GM04504 (cell line): ENCODE data around the gene ZFYVE21.

Experiments
- DNase-seq: peaks from one replicate; pipeline ENCODE4 v3.0.0-alpha.2; 2012; ENCODE audit warnings: low read depth

The ZFYVE21 gene

DNA sequence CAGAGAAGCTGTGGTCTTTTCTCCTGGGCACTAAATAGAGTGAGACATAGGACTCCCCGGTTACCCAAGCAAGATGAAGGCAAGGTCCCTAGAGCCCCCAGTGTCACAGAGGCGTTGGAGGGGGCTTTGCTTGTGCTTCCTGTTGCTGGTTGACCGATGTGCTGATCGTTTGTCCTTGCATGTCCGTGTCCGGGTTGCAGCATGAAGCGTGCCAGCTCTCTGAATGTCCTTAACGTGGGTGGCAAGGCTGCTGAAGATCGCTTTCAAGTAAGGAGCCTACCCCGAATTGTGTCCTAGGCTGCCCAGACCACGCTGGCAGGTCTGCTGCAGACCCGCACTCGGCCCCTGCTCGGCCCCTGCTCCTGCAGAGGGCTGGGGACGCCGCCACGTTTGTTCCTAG is 23.5 kb upstream of the ZFYVE21 start:
- DNase-seq: no peak

DNA sequence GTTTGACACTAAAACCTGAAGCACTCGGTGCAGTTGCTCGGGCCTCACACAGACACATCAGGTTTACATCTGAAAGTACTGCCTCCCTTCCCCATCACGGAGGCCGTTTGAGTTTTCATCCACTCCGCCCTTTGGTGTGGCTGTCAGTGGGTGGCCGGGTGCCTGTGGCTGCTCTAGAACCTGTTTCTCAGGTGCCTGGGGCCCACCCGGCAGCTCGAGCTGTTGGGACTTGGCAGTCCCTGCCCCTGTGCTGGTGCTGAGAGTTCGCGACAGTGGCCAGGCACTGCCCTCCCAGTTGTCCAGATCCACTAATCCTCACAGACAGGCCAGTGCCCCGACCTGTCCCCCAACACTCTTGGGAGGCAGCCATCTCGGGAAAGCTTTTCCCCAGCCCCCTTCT is 22.7 kb upstream of the ZFYVE21 start:
- DNase-seq: no peak

DNA sequence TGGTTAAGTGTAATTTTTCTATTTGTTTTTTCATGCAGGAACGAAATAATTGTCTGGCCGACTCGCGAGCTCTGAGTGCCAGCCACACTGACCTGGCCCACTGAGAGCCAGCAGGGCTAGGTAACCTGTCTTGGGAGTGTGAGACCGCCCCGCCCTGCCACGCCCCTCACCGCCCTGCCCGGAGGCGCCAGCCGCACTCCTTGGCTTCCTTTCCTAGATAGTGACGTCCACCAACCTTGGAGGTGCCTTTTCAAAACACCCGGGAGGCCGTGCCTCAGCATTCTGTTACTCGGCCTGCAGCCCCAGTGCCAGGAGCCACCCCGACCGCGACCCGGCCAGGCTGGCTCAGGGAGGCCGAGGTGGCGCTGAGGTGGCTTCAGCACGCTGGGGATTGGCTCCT is 22.1 kb upstream of the ZFYVE21 start:
- DNase-seq: no peak

DNA sequence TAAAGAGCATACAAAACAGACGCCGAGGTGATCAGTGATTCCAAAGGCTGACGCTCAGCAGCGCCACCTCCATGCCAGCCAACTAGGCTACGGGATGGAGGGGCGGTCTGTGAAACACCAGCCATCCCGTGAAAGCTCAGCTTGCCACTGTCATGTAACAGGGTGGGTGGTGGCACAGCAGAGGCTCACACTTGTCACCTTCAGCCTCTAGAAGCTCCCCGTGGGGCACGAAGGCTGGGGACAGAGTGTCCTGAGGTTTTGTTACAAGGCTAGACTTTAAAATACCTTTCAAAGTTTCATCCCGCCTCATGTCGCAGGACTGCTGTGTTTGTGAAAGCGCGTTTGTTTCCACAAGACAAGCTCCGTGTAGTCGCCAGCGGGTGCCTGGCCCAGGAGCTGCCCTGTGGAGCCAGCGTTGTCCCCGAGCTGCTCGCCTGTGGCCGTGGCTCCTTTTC is 21.0 kb upstream of the ZFYVE21 start:
- DNase-seq: no peak

DNA sequence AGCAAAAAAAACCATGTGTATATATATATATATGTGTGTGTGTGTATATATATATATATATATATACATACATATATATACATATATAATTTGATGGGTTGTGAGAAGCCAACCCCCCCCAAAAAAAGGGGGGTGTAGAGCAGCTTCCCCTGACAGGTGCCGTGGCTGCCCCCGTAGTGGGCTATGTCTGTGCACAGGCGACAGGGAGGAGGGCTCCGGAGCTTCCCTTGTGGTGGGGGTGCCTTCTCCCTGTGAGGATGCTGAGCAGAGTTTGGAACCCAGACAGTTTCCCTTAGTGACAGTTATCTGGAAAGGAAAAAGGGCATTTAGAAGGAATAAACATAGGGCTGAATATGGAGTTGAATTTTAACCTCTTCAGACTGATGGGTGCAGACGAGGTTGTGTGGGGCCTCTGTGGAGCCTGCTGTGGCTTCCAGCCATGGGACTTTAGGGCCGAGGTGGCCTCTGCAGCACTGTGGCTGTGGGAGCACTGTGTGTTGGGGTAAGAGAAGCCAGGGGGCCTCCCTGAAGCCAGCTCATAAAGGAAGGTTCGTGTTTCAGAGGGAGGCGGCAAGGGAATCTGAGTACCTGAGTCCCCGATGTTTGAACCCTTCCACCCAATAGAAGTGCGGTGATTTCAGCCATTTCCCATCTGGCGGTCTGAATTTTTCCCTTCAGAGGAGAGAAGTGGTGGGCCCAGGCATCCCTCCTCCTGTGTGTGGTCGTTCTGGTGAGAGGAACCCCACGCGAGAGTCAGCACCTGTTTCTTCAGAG is 20.1 kb upstream of the ZFYVE21 start:
- DNase-seq: no peak

DNA sequence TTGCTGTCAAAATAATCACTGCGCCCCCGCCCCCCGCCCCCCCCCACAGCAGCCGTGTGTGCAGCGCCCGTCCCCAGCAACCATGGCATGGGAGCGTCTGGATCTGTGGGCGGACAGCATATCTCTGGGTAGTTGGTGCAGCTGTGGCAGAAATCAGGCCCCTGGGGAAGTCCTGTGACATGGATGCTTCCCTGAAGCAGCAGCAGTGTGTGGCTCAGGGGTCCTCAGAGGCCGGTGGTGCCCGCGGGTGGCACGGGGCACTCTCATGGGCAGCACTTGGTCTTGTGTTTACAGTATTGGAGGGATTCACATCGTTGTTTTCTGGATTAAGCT is 19.6 kb upstream of the ZFYVE21 start:
- no peak for DNase-seq

DNA sequence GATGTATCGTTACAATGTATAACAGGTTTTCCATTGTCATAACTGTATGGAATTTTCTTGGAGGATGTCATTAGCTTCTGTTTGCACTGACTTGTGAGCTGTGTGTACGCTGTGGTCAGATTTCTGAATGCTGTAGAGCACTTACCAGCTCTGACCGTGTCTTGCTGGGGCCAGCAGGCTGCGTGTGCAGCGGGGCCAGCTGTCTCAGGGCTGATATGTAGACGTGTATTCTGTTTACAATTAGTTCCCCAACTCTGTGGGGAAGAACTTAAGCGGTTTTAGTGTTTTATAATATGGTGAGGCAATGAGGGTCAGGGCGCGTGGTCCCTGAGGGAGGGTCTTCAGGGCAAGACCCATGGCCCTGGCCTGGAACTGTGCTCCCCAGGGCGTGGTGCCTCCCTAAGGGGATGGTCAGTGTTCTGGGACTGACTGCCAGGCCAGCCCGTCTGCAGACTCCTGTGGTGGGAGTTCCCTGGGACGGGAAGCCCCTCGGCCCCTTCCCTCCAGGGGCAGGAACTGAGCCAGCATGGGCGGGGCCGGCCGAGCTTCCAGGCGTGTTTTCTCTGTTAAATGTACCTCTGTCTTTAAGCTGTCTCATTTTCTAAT is 19.0 kb upstream of the ZFYVE21 start:
- no peak for DNase-seq

DNA sequence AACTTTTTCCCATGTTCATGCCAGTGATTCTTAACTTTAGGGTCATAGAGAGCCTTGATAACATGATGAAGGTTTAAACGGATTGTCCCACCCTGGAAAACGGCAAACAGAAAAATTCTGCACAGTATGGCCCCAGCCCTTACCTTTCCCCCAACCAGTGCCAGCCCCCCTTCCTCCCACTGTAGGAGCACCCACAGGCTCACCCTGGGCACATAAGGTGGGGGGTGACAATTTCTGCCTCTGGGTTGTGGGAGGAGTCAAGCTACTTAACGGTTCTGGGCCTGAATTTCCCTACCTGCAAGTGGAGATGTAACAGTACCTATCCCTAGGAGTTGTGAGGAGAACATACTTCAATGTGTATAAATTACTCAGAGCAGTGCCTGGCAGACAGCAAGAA is 18.4 kb upstream of the ZFYVE21 start:
- DNase-seq: no peak

DNA sequence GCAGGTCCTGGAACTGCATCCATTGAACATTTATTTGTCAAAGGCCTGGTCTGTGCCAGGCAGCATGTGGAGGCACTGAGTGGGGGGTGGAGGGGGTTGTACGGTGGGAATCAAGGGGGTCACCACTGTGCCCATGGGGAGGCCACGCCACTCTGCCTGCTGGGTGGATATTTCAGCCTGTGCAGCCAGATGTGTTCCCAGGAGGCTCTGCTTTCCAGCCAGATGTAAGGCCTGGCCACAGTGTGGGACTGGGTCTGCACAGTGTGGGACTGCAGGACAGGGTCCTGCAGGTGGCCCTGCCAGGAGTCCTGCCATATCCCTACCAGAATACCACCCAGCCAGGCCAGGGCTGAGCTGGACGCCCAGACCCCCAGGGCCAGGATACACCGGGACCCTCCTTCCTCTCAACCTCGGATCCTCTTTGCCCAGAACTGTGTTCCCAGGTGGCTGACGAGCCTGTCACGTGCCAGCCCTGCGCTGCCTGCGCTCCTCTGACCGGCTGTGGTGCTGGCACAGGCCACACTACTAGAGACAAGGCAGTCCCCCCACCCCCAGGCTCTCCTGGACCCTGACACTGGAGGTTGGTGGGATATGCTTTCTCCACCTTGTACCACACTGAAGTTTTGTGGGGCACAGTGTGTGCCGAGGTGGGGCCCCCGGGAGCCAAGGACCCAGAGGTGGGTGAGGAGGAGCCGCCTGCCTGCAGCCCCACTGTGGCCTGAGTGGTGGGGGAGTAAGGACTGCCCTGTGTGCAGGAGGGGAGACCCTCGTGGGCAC is 17.8 kb upstream of the ZFYVE21 start:
- no peak for DNase-seq

DNA sequence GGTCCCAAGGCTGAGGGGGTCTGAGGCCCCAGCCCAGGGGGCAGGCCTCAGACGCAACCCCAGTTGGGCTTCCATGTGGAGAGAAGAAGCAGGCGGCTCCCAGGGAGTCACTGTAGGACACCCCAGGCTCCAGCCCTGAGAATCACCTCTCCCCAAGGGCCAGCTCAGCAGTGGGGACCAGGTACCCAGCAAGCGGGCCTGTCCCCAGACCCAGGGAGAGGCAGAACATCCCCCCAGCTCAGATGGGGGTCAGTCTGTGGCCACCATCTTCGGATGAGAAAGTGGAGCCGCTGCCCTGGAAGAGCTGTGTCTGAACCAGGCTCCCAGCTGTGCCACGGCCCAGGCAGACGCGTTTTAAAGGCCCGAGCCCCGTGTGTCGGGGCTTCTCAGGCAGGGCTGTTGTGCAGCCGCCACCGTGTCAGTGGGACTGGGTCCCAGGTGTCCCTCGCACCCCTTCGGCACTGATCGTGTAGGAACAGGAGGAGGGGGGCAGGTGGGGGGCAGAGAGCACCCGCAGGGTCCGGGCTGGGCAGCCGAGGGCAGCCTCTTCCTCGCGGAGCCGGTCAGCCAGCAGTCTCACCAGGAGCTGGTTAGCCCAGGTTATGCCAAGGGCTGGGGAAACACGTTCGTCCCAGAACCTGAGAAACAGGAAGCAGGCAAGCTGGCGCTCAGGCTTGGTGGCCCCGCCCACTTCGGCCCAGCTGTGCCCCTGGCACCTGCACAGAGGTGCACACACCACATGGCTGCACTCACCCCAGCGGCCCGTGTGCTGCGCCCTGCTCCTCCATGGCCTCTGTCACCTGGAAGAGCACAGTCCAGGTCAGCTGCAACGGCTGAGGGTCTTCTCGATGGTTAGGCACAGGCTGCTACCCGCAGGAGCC is 17.0 kb upstream of the ZFYVE21 start:
- no peak for DNase-seq

DNA sequence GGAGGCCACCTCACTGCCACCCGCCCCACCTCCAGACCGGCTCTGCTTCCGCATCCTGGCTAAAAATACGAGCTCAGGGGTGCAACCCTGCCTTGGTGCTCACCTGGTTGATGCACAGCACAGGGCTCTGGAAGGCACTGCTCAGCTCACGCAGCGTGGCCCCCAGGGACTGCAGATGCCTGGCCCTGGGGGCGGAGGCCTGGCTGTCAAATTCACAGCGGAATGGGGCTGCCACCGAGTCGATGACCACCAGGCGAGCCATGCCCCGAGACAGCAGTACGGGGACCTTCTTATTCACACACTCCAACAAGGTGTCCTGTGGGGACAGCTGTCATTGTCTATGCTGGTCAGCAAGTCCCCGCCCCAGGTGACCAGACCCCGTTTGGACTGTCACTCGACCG is 16.3 kb upstream of the ZFYVE21 start:
- no peak for DNase-seq

DNA sequence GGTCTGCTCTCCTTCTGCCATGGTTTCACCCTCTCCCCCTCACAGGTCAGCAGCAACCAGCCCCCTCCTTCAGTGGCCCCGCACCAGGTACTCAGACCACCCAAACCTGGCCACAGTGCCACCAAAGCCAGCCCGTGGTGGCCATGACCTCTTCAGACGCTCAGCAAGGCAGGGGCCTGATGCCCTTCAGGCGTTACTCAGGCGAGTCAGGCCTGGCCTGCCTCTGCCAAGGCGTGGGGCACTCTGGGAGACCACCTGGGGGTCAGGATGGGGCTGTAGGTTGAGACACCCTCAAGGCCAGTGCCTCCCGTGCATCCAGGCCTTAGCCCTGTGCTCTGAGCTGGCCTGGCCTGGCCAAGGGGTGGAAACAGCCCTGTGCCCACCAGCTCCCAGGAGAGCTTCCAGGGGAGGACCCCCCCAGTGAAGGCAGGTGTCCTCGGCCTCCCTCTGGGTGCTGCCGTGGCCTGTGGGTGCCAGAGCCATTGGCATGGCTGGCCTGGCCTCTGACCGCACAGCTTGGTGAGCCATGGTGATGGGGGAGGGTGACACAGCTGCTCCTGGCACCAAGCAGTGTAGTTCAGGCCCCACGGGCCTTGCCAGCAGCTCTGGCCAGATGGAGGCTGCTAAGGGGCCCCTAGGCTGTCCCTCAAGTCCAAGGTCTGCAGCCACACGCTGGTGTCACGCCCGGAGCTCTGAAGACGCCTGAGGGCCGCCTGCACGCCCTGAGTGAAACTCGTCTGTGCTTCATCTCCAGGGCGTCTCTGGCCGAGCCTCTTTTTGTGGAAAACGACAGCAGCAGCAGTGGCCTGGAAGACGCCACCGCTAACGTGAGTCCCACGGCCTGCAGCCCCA is 15.5 kb upstream of the ZFYVE21 start:
- no peak for DNase-seq

DNA sequence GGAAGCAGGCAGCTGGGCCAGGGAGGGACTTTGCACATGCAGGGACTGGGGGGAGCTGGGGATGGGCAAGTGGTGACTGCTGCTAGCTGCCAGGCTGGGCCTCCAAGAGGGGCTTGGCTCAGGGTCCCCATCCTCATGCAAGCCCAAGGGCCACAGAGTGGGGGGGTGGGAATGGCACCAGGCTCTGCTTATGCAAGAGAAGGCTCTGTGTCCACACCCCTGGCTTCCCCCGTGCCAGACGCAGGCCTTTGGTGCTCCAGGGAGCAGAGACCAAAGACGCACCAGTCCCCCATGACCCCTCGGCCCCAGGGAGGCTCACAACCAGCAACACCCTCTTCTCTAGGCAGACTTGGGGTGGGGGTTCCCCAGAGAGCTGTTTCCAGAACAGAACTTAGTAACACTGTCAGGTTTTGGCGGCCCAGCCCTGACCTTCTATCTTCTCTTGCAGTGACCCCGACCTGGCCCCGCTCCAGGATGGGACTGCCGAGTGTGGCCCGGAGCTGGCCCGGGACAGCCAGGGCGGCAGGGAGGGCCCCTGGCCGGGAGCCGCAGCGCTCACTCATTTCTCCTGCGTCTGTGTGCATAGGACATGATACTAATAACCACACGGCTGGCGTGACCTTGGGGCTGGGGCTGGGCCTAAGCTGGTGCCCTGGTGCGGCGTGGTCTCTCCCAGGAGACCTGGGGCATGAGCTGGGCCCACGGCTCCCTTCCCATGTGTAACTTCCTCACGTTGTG is 14.7 kb upstream of the ZFYVE21 start:
- no peak for DNase-seq

DNA sequence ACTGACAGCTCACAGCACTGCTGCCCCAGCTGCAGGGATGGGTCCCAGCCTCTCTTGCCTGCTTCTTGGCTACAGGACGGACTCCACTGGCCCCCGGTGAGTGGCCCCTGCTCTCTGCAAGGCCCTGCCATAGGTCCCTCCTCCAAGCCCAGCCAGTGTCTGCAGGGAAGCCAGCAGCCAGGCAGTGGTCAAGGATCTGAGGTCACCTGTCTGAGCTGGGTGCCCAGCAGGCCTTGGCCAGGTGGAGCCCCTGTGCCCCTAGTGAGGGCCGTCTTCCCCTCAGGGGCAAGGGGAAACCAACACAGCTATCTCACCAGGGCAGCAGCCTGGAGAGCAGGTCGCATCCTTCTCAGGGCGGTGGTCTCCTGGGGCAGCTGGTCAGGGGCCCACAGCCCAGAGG is 13.5 kb upstream of the ZFYVE21 start:
- DNase-seq: no peak

DNA sequence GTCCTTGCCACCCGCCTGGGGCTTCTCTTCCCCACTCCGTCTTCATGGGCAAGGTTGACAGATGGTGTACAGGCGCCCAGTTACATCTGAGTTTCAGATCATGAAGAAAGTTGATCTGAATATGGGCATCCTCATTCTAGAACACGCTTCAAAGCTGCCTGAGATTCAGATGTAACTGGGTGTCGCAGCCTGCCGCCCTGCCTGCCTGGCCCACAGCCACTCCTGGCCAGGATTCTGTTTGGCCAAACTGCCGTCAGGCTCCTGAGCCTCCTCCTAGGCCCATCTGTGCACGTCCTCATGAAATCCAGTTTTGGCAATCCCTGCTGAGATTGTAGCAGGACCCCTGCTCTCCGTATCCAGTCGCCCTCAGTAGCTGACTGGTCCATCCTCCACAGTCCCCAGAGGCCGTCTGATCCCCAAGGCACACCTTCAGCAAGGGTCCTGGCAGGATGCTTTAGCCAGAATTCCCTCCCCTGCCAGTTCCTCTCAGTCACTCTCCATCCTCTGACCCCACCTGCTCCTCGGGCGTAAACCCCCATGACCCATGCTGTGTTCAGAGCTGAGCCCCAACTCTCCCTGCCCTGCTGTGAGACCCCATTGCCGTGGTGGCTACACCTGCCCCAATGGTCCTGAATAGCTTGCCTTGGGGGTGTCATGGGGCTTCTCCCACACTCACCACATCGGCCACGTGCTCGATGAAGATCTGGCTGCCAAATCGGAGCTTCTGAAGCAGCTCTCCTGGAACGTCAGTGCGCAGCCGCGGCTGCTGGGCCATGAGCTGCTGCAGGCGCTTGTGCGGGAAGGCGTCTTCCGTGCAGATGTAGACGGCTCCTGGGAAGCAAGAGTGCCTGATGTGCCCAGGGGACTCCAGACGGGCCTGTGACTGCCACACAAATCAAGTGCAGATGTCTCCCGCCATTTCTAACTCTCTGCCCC is 12.8 kb upstream of the ZFYVE21 start:
- DNase-seq: no peak

DNA sequence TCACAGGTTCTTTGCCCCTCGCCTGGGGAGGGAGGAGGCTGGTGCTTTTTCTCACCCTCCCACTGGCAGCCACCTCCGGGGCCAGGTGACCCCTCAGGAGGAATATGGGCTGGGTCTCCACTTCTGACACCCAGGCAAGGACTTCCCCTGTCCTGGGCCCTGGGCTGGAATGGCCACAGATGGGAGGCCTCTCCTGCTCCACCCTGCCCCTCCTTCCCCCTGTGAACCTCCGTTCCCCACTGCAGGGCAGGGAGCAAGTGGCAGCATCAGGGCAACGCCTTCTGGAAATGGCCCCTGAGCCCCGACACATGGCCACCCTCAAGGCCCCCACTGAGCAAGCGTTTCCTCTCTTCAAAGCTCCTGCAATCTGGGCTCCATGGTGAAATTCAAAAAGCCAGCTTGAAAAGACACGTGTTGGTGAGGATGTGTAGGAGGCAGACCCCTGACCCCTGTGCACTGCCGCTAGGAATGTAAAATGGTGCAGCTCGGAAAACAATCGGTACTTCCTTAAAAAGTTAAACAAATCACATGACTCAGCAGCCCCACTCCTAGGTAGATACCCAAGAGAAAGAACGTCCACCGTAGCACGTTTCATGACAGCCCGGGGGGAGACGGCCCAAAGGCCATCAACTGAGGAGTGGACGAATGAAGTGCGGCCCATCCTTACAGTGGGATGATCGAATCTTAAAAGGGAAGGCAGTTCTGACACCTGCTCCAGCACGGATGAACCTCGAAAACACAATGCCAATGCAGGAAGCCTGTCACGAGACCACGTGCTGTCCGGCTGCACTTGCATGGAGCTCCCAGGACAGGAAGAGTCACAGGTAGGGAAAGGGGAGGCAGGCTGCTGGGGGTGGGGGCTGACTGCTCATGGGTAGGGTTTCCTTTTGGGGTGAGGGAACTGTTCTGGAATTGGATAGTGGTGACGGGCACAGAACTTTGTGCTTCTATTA is 11.9 kb upstream of the ZFYVE21 start:
- DNase-seq: no peak

DNA sequence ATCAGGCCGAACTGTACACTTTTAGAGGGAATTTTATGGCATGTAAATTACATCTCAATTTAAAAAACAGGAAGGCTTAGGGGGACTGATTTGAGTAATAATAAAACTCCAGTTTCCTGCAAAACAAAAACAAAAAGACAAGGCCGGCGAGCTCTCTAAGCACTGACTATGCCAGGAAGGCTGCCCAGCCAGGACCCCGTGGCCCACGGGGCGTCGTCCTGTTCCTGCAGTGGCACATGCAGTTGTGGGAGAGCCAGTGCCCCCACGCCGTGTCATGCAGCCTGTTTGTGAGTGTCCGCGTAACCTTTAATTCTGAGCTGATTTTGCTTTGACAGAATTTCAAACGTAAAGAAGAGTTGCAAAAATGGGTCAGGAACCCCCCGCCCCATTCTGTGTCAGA is 10.9 kb upstream of the ZFYVE21 start:
- no peak for DNase-seq

DNA sequence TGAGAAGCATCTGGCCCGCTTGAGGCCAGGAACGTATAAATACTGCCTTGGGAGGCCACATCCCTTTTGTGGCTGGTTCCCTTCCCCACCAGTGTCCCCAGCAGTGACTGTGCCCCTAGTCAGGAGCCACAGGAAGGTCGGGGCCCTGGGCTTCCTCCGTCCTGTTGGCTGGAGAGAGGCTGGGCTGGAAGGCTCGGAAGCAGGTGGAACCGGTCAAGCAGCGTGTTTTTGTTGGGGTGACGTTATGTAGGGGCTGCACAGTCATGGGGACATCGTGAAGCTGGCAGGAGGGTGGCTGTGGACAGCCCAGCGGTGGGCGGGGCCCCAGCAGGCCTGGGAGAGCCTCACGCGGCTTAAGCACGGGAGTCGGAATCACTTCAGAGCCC is 10.5 kb upstream of the ZFYVE21 start:
- no peak for DNase-seq
